ENCODE results near the gene UNC13D.

The UNC13D gene

DNA sequence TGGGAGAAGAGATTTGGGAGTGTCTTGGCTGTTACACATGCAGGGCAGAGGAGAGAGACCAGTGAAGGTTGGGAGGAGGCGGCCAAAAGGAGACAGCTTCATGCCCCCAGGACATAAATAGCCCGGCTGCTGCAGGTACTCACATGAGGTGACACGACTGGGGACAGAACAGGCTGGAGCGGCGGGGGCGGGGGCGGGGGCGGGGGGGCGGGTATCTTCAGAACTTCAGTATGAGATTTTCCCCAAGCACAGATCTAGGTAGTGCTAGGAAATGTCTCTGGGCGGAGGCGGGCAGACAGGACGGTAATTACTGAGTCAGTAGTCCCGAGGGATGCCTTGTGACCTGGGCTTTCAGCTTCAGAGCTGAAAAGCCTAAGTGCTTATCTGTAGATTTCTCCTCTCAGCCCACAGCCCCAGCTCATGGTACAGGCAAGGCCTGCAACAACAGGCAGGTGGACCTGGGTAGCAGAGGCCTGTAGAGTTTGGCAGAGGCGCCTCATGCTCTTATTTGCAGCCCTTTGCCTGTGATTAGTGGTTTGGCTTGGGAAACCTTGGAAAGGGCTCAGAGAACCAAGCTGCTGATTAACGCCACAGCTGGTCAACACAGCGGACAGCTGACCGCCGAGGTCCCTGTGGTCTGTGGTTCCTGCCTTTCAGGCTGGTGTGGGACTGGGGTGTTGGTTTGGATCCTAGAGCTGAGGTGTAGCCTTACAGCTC, 35.1 kb downstream of the UNC13D start:
- TF ChIP-seq TAF1 (IDR thresholded peaks at IDR 0.05; ENCODE audit: low read depth) (no peak), TCF12 (IDR thresholded peaks at IDR 0.05; ENCODE audit: low read depth) (no peak), FOXM1 (IDR thresholded peaks at IDR 0.05; ENCODE audit: borderline replicate concordance, low read depth) (no peak), TEAD4 (IDR thresholded peaks at IDR 0.05) (no peak), YY1 (IDR thresholded peaks at IDR 0.05; ENCODE audit: low read depth) (no peak), RAD21 (IDR thresholded peaks at IDR 0.05; ENCODE audit: low read depth) (no peak), CEBPB (IDR thresholded peaks at IDR 0.05) (no peak), ZBTB7A (IDR thresholded peaks at IDR 0.05; ENCODE audit: low read depth) (no peak), EGR1 (IDR thresholded peaks at IDR 0.05) (no peak), NFIC (IDR thresholded peaks at IDR 0.05) (no peak), CREB1 (IDR thresholded peaks at IDR 0.05; ENCODE audit: low read depth) (no peak), EP300 (IDR thresholded peaks at IDR 0.05; ENCODE audit: borderline replicate concordance) (no peak)
- TF ChIP-seq, protein P1, sequence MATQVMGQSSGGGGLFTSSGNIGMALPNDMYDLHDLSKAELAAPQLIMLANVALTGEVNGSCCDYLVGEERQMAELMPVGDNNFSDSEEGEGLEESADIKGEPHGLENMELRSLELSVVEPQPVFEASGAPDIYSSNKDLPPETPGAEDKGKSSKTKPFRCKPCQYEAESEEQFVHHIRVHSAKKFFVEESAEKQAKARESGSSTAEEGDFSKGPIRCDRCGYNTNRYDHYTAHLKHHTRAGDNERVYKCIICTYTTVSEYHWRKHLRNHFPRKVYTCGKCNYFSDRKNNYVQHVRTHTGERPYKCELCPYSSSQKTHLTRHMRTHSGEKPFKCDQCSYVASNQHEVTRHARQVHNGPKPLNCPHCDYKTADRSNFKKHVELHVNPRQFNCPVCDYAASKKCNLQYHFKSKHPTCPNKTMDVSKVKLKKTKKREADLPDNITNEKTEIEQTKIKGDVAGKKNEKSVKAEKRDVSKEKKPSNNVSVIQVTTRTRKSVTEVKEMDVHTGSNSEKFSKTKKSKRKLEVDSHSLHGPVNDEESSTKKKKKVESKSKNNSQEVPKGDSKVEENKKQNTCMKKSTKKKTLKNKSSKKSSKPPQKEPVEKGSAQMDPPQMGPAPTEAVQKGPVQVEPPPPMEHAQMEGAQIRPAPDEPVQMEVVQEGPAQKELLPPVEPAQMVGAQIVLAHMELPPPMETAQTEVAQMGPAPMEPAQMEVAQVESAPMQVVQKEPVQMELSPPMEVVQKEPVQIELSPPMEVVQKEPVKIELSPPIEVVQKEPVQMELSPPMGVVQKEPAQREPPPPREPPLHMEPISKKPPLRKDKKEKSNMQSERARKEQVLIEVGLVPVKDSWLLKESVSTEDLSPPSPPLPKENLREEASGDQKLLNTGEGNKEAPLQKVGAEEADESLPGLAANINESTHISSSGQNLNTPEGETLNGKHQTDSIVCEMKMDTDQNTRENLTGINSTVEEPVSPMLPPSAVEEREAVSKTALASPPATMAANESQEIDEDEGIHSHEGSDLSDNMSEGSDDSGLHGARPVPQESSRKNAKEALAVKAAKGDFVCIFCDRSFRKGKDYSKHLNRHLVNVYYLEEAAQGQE (IDR thresholded peaks at IDR 0.05; ENCODE audit: low read depth) = no peak
- TF ChIP-seq, protein P2, sequence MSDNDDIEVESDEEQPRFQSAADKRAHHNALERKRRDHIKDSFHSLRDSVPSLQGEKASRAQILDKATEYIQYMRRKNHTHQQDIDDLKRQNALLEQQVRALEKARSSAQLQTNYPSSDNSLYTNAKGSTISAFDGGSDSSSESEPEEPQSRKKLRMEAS (IDR thresholded peaks at IDR 0.05) = no peak
- TF ChIP-seq, protein P3, sequence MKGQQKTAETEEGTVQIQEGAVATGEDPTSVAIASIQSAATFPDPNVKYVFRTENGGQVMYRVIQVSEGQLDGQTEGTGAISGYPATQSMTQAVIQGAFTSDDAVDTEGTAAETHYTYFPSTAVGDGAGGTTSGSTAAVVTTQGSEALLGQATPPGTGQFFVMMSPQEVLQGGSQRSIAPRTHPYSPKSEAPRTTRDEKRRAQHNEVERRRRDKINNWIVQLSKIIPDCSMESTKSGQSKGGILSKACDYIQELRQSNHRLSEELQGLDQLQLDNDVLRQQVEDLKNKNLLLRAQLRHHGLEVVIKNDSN (IDR thresholded peaks at IDR 0.05) = no peak

DNA sequence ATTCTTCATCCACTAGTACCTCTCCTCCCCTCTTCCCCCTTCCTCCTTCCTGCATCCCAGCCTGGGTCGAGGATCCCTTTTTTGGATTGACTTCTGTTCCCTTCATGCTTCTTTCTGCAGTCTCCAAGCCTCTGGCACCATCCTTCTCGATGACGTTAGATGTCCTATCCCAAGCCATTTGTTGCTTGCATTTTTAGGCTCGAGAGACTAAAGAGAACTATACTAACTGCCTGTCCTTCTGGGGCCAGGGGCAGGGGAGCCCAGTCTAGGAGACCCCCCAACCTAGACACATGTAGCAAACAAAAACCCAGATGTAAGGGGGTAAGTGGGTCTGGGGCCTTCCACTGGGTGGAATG, 35.7 kb downstream of the UNC13D start:
- no peak for TF ChIP-seq RAD21 (IDR thresholded peaks at IDR 0.05; ENCODE audit: low read depth)
- no peak for TF ChIP-seq EP300 (IDR thresholded peaks at IDR 0.05; ENCODE audit: borderline replicate concordance)

DNA sequence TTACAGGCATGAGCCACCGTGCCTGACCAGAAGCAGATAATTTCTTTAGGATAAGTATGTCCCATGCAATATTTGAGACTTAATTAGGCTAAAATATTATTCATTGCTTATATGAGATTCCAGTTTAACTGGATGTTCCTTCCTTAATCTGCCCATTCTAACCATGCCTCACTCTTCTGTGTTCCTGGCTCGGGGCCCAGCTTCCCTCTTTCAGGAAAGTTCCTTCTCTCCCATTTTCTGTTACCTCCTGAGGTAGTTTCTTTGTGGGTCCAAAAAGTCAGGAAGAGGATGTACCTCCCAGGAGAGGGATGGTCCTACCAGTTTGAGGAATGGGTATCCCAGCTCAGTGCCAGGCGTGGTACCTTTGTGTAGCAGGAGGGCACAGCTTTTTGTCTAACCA, 36.3 kb downstream of the UNC13D start:
- TF ChIP-seq, protein P1 (IDR thresholded peaks at IDR 0.05; ENCODE audit: low read depth) = no peak
- TF ChIP-seq ZBTB7A (IDR thresholded peaks at IDR 0.05; ENCODE audit: low read depth) (no peak), FOXM1 (IDR thresholded peaks at IDR 0.05; ENCODE audit: borderline replicate concordance, low read depth) (no peak), EGR1 (IDR thresholded peaks at IDR 0.05) (no peak), CREB1 (IDR thresholded peaks at IDR 0.05; ENCODE audit: low read depth) (no peak), TCF12 (IDR thresholded peaks at IDR 0.05; ENCODE audit: low read depth) (no peak), TAF1 (IDR thresholded peaks at IDR 0.05; ENCODE audit: low read depth) (no peak), TEAD4 (IDR thresholded peaks at IDR 0.05) (no peak), RAD21 (IDR thresholded peaks at IDR 0.05; ENCODE audit: low read depth) (no peak), YY1 (IDR thresholded peaks at IDR 0.05; ENCODE audit: low read depth) (no peak), NFIC (IDR thresholded peaks at IDR 0.05) (no peak), EP300 (IDR thresholded peaks at IDR 0.05; ENCODE audit: borderline replicate concordance) (no peak), CEBPB (IDR thresholded peaks at IDR 0.05) (no peak)
- TF ChIP-seq, protein P3 (IDR thresholded peaks at IDR 0.05) = no peak
- TF ChIP-seq, protein P2 (IDR thresholded peaks at IDR 0.05) = no peak

DNA sequence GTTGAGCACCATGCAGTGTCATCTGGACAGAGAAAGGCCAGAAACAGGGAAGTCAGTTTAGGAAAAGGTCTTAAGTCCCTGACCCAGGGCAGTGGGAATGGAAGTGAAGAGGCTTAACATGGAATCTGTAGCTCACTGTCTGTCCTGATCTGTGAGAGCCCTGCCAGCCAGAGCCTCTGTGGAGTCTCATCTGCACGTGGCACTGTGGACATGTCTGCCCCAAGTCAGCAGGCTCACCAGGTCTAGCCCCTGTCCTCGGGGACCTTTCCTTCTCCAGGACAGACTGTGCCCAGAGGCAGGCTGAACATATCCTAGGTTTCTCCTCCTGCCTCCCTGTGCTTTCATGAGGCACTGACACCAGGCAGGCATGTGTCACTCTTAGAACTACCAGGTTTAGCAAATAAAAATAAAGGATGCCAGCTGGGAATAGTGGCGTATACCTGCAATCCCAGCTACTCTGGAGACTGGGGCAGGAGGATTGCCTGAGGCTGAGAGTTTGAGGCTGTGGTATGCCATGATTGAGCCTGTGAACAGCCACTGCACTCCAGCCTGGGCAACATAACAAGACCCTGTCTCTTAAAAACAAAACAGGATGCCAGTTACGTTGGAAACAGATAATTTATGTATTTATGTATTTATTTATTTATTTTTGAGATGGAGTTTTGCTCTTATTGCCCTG, 37.2 kb downstream of the UNC13D start:
- TF ChIP-seq EP300 (IDR thresholded peaks at IDR 0.05; ENCODE audit: borderline replicate concordance) (no peak), CREB1 (IDR thresholded peaks at IDR 0.05; ENCODE audit: low read depth) (no peak)
- TF ChIP-seq, protein P2 (IDR thresholded peaks at IDR 0.05) = no peak

DNA sequence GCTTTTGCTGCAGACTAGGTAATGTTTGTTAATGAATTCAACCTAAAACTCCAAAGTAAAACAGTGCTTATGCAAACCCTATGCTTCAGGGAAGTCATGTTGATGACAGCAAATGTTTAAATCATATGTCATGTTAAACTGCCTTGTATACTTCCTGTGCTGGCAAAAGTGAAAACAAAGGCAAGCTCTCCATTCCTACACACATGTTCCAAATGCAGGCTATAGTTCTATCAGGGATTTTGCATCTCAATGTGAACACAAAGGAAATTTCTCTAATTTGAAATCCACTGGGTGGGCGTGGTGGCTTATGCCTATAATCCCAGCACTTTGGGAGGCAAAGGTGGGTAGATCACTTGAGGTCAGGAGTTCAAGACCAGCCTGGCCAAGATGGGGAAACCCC, 40.3 kb downstream of the UNC13D start:
- TF ChIP-seq, protein P2 (IDR thresholded peaks at IDR 0.05) = no peak
- TF ChIP-seq, protein P3 (IDR thresholded peaks at IDR 0.05) = no peak
- TF ChIP-seq EP300 (IDR thresholded peaks at IDR 0.05; ENCODE audit: borderline replicate concordance) (no peak), FOXM1 (IDR thresholded peaks at IDR 0.05; ENCODE audit: borderline replicate concordance, low read depth) (no peak), ZBTB7A (IDR thresholded peaks at IDR 0.05; ENCODE audit: low read depth) (no peak), EGR1 (IDR thresholded peaks at IDR 0.05) (no peak), CEBPB (IDR thresholded peaks at IDR 0.05) (no peak), RAD21 (IDR thresholded peaks at IDR 0.05; ENCODE audit: low read depth) (no peak), TEAD4 (IDR thresholded peaks at IDR 0.05) (no peak), CREB1 (IDR thresholded peaks at IDR 0.05; ENCODE audit: low read depth) (no peak), TCF12 (IDR thresholded peaks at IDR 0.05; ENCODE audit: low read depth) (no peak), YY1 (IDR thresholded peaks at IDR 0.05; ENCODE audit: low read depth) (no peak), TAF1 (IDR thresholded peaks at IDR 0.05; ENCODE audit: low read depth) (no peak), NFIC (IDR thresholded peaks at IDR 0.05) (no peak)
- TF ChIP-seq, protein P1 (IDR thresholded peaks at IDR 0.05; ENCODE audit: low read depth) = no peak

All from Ishikawa (cell line).